Measurements from ENCODE around the gene CACNA2D2.

Gene CACNA2D2

GRCh38 chr3:50490424-50490823, 13.0 kb downstream of the CACNA2D2 start:
- Histone ChIP-seq H3K27me3 (replicated peaks; ENCODE audit: insufficient read depth, low read length) (peaks cover 52% of the 10 kb centered on the region), H3K27ac (ENCODE audit: low read length) (no peak overlapping the region), H3K4me3 (ENCODE audit: low read length) (no peak overlapping the region), H3K79me2 (ENCODE audit: low read length) (no peaks in the 10 kb centered on the region), H2AFZ (ENCODE audit: low read length) (no peak overlapping the region), H4K20me1 (ENCODE audit: insufficient read depth, low read length) (no peaks in the 10 kb centered on the region), H3K4me1 (ENCODE audit: low read length) (no peaks in the 10 kb centered on the region), H3F3A (ENCODE audit: insufficient read depth, low read length) (no peaks in the 10 kb centered on the region), H3K36me3 (replicated peaks; ENCODE audit: insufficient read depth, low read length) (no peaks in the 10 kb centered on the region), H3K9me2 (replicated peaks; ENCODE audit: insufficient read depth, low read length) (no peaks in the 10 kb centered on the region), H3K9ac (ENCODE audit: low read length) (no peak overlapping the region), H3K4me2 (ENCODE audit: low read depth, low read length) (no peak overlapping the region), H3K9me3 (replicated peaks; ENCODE audit: insufficient read depth, low read length) (no peaks in the 10 kb centered on the region)
- TF ChIP-seq EZH2 (optimal IDR thresholded peaks at IDR 0.05; ENCODE audit: low read depth, low read length) (no peak), CTCF (IDR thresholded peaks at IDR 0.05; ENCODE audit: low read length) (no peak), EZH2phosphoT487 (IDR thresholded peaks at IDR 0.05; ENCODE audit: low read length) (no peak)
- DNase-seq, result no peak

GRCh38 chr3:50487181-50487580, 16.3 kb downstream of the CACNA2D2 start:
- Histone ChIP-seq H3K79me2 (ENCODE audit: low read length) (no peaks in the 10 kb centered on the region), H3K36me3 (replicated peaks; ENCODE audit: insufficient read depth, low read length) (no peaks in the 10 kb centered on the region), H3K4me1 (ENCODE audit: low read length) (no peaks in the 10 kb centered on the region), H3K9me3 (replicated peaks; ENCODE audit: insufficient read depth, low read length) (no peaks in the 10 kb centered on the region), H3K27me3 (replicated peaks; ENCODE audit: insufficient read depth, low read length) (peaks cover 59% of the 10 kb centered on the region), H3K9ac (ENCODE audit: low read length) (no peak overlapping the region), H3K27ac (ENCODE audit: low read length) (no peak overlapping the region), H2AFZ (ENCODE audit: low read length) (no peak overlapping the region), H3K4me3 (ENCODE audit: low read length) (no peak overlapping the region), H3K4me2 (ENCODE audit: low read depth, low read length) (no peak overlapping the region), H4K20me1 (ENCODE audit: insufficient read depth, low read length) (no peaks in the 10 kb centered on the region), H3F3A (ENCODE audit: insufficient read depth, low read length) (no peaks in the 10 kb centered on the region), H3K9me2 (replicated peaks; ENCODE audit: insufficient read depth, low read length) (no peaks in the 10 kb centered on the region)
- no peak for TF ChIP-seq CTCF (IDR thresholded peaks at IDR 0.05; ENCODE audit: low read length)
- TF ChIP-seq EZH2phosphoT487 (IDR thresholded peaks at IDR 0.05; ENCODE audit: low read length), result no peak
- TF ChIP-seq EZH2 (optimal IDR thresholded peaks at IDR 0.05; ENCODE audit: low read depth, low read length), result no peak
- DNase-seq, result no peak

- Histone ChIP-seq H3K27me3 (replicated peaks; ENCODE audit: insufficient read depth, low read length) (peaks cover 51% of the 10 kb centered on the region), H4K20me1 (ENCODE audit: insufficient read depth, low read length) (no peaks in the 10 kb centered on the region), H3K27ac (ENCODE audit: low read length) (no peak overlapping the region), H3K4me2 (ENCODE audit: low read depth, low read length) (no peak overlapping the region), H3K4me3 (ENCODE audit: low read length) (no peak overlapping the region), H3K9me2 (replicated peaks; ENCODE audit: insufficient read depth, low read length) (no peaks in the 10 kb centered on the region), H3K9me3 (replicated peaks; ENCODE audit: insufficient read depth, low read length) (no peaks in the 10 kb centered on the region), H3K9ac (ENCODE audit: low read length) (no peak overlapping the region), H3F3A (ENCODE audit: insufficient read depth, low read length) (no peaks in the 10 kb centered on the region), H3K36me3 (replicated peaks; ENCODE audit: insufficient read depth, low read length) (no peaks in the 10 kb centered on the region), H3K4me1 (ENCODE audit: low read length) (no peaks in the 10 kb centered on the region), H2AFZ (ENCODE audit: low read length) (no peak overlapping the region), H3K79me2 (ENCODE audit: low read length) (no peaks in the 10 kb centered on the region)
- TF ChIP-seq CTCF (IDR thresholded peaks at IDR 0.05; ENCODE audit: low read length) (no peak), EZH2phosphoT487 (IDR thresholded peaks at IDR 0.05; ENCODE audit: low read length) (no peak), EZH2 (optimal IDR thresholded peaks at IDR 0.05; ENCODE audit: low read depth, low read length) (no peak)
- no peak for DNase-seq
Measured at GRCh38 chr3:50486219-50486888, 17.1 kb downstream of the CACNA2D2 start.
